GM12801 (cell line): ENCODE data around the gene SRBD1.

ENCODE experiments used
- CTCF ChIP-seq: IDR thresholded peaks from one replicate; pipeline ENCODE4 v1.5.1; 2011; ENCODE audit warnings: control low read depth; ENCODE audit not compliant: insufficient read length; ENCODE audit errors: extremely low read depth

SRBD1 gene

GRCh38 chr2:45353879-45354278 is 257.2 kb downstream of the SRBD1 start:
- no peak for TF ChIP-seq CTCF

- no peak for TF ChIP-seq CTCF
Observed at GRCh38 chr2:45352506-45352905, 258.6 kb downstream of the SRBD1 start.

GRCh38 chr2:45345331-45346234 is 265.5 kb downstream of the SRBD1 start:
- no peak for TF ChIP-seq CTCF

- no peak for TF ChIP-seq CTCF
Observed at GRCh38 chr2:45344502-45344901, 266.6 kb downstream of the SRBD1 start.

- no peak for TF ChIP-seq CTCF
Observed at GRCh38 chr2:45344071-45344470, 267.0 kb downstream of the SRBD1 start.

GRCh38 chr2:45343251-45344017 is 267.6 kb downstream of the SRBD1 start:
- TF ChIP-seq CTCF: no peak

- no peak for TF ChIP-seq CTCF
Observed at GRCh38 chr2:45340318-45340717, 270.7 kb downstream of the SRBD1 start.
